Measurements from ENCODE around the gene TLL2.

The TLL2 gene

DNA sequence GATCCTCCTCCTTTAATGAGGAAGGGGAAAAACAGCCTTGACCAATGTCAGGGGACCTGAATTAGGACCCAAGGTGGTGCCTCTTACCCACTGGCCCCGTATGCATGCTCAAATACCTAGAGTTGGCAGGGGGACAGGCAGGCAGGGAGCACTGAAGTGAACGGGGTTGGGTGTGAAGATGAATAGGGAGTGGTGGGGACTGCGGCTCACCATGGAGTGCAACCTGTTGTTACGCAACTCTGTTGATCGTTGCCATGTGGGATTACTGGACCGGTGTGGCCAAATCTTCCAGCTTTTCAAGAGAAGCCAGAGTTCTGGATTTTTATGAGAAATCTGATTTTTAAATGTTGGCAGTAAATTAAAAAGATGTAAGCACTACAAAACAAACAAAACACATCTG is 48.1 kb downstream of the TLL2 start:
- TF ChIP-seq, protein P1, sequence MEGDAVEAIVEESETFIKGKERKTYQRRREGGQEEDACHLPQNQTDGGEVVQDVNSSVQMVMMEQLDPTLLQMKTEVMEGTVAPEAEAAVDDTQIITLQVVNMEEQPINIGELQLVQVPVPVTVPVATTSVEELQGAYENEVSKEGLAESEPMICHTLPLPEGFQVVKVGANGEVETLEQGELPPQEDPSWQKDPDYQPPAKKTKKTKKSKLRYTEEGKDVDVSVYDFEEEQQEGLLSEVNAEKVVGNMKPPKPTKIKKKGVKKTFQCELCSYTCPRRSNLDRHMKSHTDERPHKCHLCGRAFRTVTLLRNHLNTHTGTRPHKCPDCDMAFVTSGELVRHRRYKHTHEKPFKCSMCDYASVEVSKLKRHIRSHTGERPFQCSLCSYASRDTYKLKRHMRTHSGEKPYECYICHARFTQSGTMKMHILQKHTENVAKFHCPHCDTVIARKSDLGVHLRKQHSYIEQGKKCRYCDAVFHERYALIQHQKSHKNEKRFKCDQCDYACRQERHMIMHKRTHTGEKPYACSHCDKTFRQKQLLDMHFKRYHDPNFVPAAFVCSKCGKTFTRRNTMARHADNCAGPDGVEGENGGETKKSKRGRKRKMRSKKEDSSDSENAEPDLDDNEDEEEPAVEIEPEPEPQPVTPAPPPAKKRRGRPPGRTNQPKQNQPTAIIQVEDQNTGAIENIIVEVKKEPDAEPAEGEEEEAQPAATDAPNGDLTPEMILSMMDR (conservative IDR thresholded peaks at IDR 0.05; ENCODE audit: low read depth, low read length), result no peak
- DNase-seq (ENCODE audit: low read depth), result no peak
- no peak overlapping the region for H3K4me3 ChIP-seq (ENCODE audit: low read depth, low read length)

DNA sequence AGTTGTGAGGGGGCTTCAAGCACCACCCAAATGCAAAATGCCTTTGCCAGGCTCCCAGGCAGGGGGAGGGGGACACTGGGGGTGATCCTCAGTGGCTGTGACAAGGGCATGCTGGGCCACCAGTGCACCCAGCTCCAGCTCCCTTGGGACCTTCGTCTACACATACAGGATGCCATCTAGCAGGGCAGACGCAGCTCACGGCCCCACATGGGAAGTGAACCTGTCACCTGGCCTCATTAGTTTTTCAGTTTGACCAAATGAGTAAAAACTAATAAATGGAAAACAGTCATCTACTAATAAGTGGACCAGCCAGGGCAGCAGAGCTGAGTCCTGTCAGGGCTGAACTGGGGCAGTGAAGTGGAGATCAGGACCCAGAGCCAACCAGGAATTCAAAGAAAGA is 50.2 kb downstream of the TLL2 start:
- DNase-seq (ENCODE audit: low read depth), result no peak

DNA sequence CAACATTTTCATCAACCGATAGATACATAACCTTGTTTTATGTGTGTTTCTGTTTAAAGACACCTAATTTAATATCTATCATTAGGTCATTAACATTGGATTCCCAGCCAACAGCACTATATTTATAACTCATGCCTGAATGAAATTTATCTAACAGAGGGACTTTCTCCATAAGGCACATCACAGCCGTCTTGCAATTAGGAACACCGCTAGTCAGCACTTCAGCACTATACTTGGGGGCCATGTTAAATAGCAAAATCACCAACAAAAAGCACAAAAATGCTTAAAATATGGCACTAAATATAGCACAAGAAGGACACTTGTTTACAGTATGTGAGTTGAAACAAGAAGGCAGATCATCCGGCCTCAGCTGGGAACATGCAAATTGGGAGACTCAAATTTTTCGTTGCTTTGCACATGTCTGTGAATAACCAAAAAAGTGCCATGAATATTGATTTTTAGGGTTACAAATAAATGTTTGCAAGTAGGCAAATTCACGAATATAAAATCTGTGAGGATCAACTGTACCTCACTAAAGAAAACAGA is 51.0 kb downstream of the TLL2 start:
- no peak overlapping the region for H3K4me3 ChIP-seq (ENCODE audit: low read depth, low read length)
- TF ChIP-seq, protein P1 (conservative IDR thresholded peaks at IDR 0.05; ENCODE audit: low read depth, low read length), result no peak
- DNase-seq (ENCODE audit: low read depth), result no peak

More for the DNA sequence above, 50.2 kb downstream of the TLL2 start:
- TF ChIP-seq, protein P1 (conservative IDR thresholded peaks at IDR 0.05; ENCODE audit: low read depth, low read length), result no peak
- H3K4me3 ChIP-seq (ENCODE audit: low read depth, low read length), result no peak overlapping the region

DNA sequence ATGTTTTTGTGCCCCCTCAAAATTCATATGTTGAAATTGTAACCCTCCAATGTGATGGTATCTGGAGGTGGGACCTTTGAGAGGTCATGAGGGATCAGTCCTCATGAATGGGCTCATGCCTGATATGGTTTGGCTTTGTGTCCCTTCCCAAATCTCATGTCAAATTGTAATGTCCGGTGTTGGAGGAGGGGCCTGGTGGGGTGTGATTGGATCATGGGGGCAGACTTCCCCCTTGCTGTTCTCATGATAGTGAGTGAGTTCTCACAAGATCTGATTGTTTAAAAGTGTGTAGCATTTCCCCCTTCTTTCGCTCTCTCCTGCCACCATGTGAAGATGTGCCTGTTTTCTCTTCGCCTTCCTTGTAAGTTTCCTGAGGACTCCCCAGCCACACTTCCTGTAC is 53.4 kb downstream of the TLL2 start:
- TF ChIP-seq, protein P1 (conservative IDR thresholded peaks at IDR 0.05; ENCODE audit: low read depth, low read length), result no peak
- no peak for DNase-seq (ENCODE audit: low read depth)
- no peak overlapping the region for H3K4me3 ChIP-seq (ENCODE audit: low read depth, low read length)

DNA sequence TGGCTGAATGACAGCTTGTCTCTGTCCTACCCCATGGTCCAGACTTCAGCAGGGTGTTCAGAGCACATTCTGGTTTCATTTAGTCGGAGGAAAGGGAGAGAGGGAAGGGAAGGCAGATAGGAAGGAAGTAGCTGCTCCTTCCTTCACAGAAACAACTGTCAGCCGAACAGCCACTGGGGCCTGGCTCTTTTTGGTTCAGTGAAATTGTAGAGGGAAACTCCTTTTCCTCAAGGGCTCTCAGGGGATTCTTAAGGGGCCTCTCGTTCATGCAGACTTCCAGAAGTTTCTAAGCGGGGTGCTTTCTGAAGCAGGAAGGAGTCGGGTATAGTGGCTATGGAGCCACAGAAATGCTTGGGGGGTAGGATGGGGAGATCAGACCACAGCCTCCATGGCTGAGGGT is 56.4 kb downstream of the TLL2 start:
- TF ChIP-seq, protein P1 (conservative IDR thresholded peaks at IDR 0.05; ENCODE audit: low read depth, low read length), result no peak
- no peak for DNase-seq (ENCODE audit: low read depth)
- no peak overlapping the region for H3K4me3 ChIP-seq (ENCODE audit: low read depth, low read length)

GRCh38 chr10:96456296-96456840 is 57.4 kb downstream of the TLL2 start:
- no peak for DNase-seq (ENCODE audit: low read depth)
- H3K4me3 ChIP-seq (ENCODE audit: low read depth, low read length), result no peak overlapping the region

More at GRCh38 chr10:96456296-96456840, 57.4 kb downstream of the TLL2 start:
- TF ChIP-seq, protein P1 (conservative IDR thresholded peaks at IDR 0.05; ENCODE audit: low read depth, low read length), result no peak

All from choroid plexus epithelial cell (primary cell).